ENCODE data around the gene PPP2R5C.

DNA sequence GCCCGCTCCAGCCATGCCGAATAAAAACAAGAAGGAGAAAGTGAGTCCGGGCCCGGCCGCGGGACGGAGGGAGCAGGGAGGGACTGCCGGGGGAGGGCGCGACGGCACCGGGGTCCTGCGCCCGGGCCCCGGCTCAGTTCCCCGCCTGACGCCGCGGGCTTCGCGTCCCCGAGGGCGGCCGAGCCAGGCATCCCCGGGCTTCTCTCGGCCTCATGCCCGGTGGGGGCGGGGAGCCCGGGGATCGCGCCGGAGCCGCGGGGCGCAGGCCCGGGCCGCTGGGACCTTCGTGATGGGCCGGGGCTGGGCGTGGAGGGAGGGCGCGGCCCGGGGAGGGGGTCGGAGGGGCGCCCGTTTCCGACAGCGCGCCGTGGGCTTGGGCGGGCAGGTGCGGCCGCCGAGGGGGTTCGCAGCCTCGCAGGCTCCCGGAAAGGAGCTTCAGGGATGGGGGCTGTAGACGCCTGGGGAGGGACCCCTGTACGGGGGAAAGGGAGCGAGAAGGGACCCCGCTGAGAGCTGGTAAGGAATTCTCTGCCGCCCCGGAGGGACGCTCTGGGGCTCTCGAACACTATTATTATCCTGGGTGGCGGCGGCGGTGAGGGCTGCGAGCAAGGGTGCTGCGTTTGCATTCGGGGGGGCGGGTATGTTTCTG, 496 bp downstream of the PPP2R5C start:
- TF ChIP-seq CTCF (IDR thresholded peaks at IDR 0.05) (no peak), EP300 (IDR thresholded peaks at IDR 0.05) (no peak), POLR2AphosphoS5 (IDR thresholded peaks at IDR 0.05) (no peak)

All from upper lobe of left lung (tissue), 4 donors.